ENCODE results near the gene PTCD1. TPM values are rescaled to one million over a fixed set of nuclear protein-coding genes. Genes with fewer than 3 reads are reported as not detected.

Gene PTCD1
- total and polyA plus RNA-seq, 2 experiments from 2014 or later = 2.8 to 5.2 TPM

DNA sequence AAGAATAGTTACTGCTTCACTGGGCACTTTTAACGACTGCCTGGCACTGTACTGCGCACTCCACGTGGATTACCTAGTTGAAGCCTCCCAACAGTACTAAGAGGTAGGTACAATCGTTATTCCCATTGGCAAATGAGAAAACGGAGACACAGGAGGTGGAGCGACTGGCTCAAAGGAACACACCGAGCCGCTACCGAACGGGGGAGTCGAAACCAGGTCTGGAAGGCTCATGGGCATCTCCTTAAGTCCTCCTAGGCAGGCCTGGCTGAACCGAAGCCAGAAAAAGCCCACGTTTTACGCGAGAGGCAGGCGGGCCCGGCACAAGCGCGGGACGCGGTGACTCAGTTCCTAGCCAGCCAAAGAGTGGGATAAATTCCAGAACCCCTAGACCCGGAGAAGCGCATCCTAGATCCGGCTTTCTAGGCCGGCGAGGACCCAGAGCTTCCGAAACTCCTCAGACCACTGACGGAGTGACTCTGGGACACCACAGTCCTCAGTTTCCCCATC, 30.7 kb downstream of the PTCD1 start:
- Histone ChIP-seq H3F3A (ENCODE audit: insufficient read depth) (peaks cover 27% of the 10 kb centered on the region), H3K4me2 (ENCODE audit: unreplicated experiment) (peak overlapping the region; percentile 100), H3K9me2 (ENCODE audit: insufficient read depth) (no peaks in the 10 kb centered on the region), H3K4me1 (ENCODE audit: insufficient read depth) (peaks cover 31% of the 10 kb centered on the region), H3K27me3 (replicated peaks; ENCODE audit: insufficient read depth) (no peaks in the 10 kb centered on the region), H2AFZ (peak overlapping the region; percentile 64), H3K9ac (peak overlapping the region; percentile 98), H3K36me3 (ENCODE audit: low read depth) (peaks cover 29% of the 10 kb centered on the region), H3K27ac (peak overlapping the region; percentile 96), H3K79me2 (ENCODE audit: insufficient read depth) (peaks cover 95% of the 10 kb centered on the region), H3K4me3 (peak overlapping the region; percentile 100), H4K20me1 (ENCODE audit: insufficient read depth) (0 out of 2 replicates have a peak, but pooled peaks cover 9% of the 10 kb centered on the region), H3K9me3 (ENCODE audit: low read depth) (no peaks in the 10 kb centered on the region)
- TF ChIP-seq EZH2 (IDR thresholded peaks at IDR 0.05; ENCODE audit: insufficient read depth, poor library complexity, severe bottlenecking) (no peak), EZH2phosphoT487 (IDR thresholded peaks at IDR 0.05; ENCODE audit: insufficient read depth, low read depth) (no peak)
- peak; percentile 97 for DNase-seq
- in situ Hi-C loops (cut with MboI) = no loop called here
- WGBS, 2 experiments (ENCODE audit: low coverage in 1 of 2, low lambda C conversion rate in 2 of 2, missing lambda C conversion rate in 2 of 2) = 1% methylated on average over 26 to 28 of the region's 28 CpGs

GRCh38 chr7:99406557-99406956, 32.0 kb downstream of the PTCD1 start:
- H3K79me2 ChIP-seq (ENCODE audit: insufficient read depth) = peaks cover 94% of the 10 kb centered on the region
- H3K9me2 ChIP-seq (ENCODE audit: insufficient read depth) = no peaks in the 10 kb centered on the region
- H3K27ac ChIP-seq = no peak overlapping the region
- no peaks in the 10 kb centered on the region for H3K27me3 ChIP-seq (replicated peaks; ENCODE audit: insufficient read depth)
- TF ChIP-seq EZH2 (IDR thresholded peaks at IDR 0.05; ENCODE audit: insufficient read depth, poor library complexity, severe bottlenecking) = no peak
- no peak for TF ChIP-seq EZH2phosphoT487 (IDR thresholded peaks at IDR 0.05; ENCODE audit: insufficient read depth, low read depth)
- no peaks in the 10 kb centered on the region for H3K9me3 ChIP-seq (ENCODE audit: low read depth)
- in situ Hi-C loops (cut with MboI) = no loop called here
- H3F3A ChIP-seq (ENCODE audit: insufficient read depth) = peaks cover 27% of the 10 kb centered on the region
- no peak for DNase-seq
- 94 to 100% methylated on average over 1 of the region's 1 CpG for WGBS, 2 experiments (ENCODE audit: low coverage in 1 of 2, low lambda C conversion rate in 2 of 2, missing lambda C conversion rate in 2 of 2)
- peaks cover 31% of the 10 kb centered on the region for H3K4me1 ChIP-seq (ENCODE audit: insufficient read depth)
- no peak overlapping the region for H2AFZ ChIP-seq
- peak overlapping the region; percentile 100 for H3K4me2 ChIP-seq (ENCODE audit: unreplicated experiment)
- H4K20me1 ChIP-seq (ENCODE audit: insufficient read depth) = 0 out of 2 replicates have a peak, but pooled peaks cover 9% of the 10 kb centered on the region
- H3K9ac ChIP-seq = peak overlapping the region; percentile 98
- H3K36me3 ChIP-seq (ENCODE audit: low read depth) = peaks cover 31% of the 10 kb centered on the region
- H3K4me3 ChIP-seq = peak overlapping the region; percentile 100

GRCh38 chr7:99404977-99405320, 33.6 kb downstream of the PTCD1 start:
- no peak overlapping the region for H3K27ac ChIP-seq
- H3K9ac ChIP-seq = no peak overlapping the region
- no peaks in the 10 kb centered on the region for H3K9me2 ChIP-seq (ENCODE audit: insufficient read depth)
- H4K20me1 ChIP-seq (ENCODE audit: insufficient read depth) = 0 out of 2 replicates have a peak, but pooled peaks cover 9% of the 10 kb centered on the region
- no peak overlapping the region for H3K4me2 ChIP-seq (ENCODE audit: unreplicated experiment)
- no peak overlapping the region for H3K4me3 ChIP-seq
- H3K36me3 ChIP-seq (ENCODE audit: low read depth) = peaks cover 31% of the 10 kb centered on the region
- peaks cover 16% of the 10 kb centered on the region for H3F3A ChIP-seq (ENCODE audit: insufficient read depth)
- no peak for TF ChIP-seq EZH2 (IDR thresholded peaks at IDR 0.05; ENCODE audit: insufficient read depth, poor library complexity, severe bottlenecking)
- no peak for TF ChIP-seq EZH2phosphoT487 (IDR thresholded peaks at IDR 0.05; ENCODE audit: insufficient read depth, low read depth)
- 90% methylated on average over 10 of the region's 10 CpGs for WGBS, 2 experiments (ENCODE audit: low coverage in 1 of 2, low lambda C conversion rate in 2 of 2, missing lambda C conversion rate in 2 of 2)
- peaks cover 89% of the 10 kb centered on the region for H3K79me2 ChIP-seq (ENCODE audit: insufficient read depth)
- no peak overlapping the region for H2AFZ ChIP-seq
- H3K4me1 ChIP-seq (ENCODE audit: insufficient read depth) = peaks cover 20% of the 10 kb centered on the region
- no peaks in the 10 kb centered on the region for H3K9me3 ChIP-seq (ENCODE audit: low read depth)
- DNase-seq = no peak
- in situ Hi-C loops (cut with MboI) = no loop called here
- H3K27me3 ChIP-seq (replicated peaks; ENCODE audit: insufficient read depth) = no peaks in the 10 kb centered on the region

GRCh38 chr7:99404235-99404976, 34.2 kb downstream of the PTCD1 start:
- Histone ChIP-seq H3K9ac (no peak overlapping the region; the same call in 1 of the 2 replicates), H3K79me2 (ENCODE audit: insufficient read depth) (peaks cover 84% of the 10 kb centered on the region)
- in situ Hi-C loops (cut with MboI) = no loop called here

More at GRCh38 chr7:99404235-99404976, 34.2 kb downstream of the PTCD1 start:
- Histone ChIP-seq H4K20me1 (ENCODE audit: insufficient read depth) (0 out of 2 replicates have a peak, but pooled peaks cover 9% of the 10 kb centered on the region), H3K27me3 (replicated peaks; ENCODE audit: insufficient read depth) (no peaks in the 10 kb centered on the region), H3K4me1 (ENCODE audit: insufficient read depth) (peaks cover 19% of the 10 kb centered on the region), H3K4me3 (no peak overlapping the region), H3F3A (ENCODE audit: insufficient read depth) (peaks cover 13% of the 10 kb centered on the region), H3K4me2 (ENCODE audit: unreplicated experiment) (no peak overlapping the region), H3K36me3 (ENCODE audit: low read depth) (peaks cover 32% of the 10 kb centered on the region), H3K9me2 (ENCODE audit: insufficient read depth) (no peaks in the 10 kb centered on the region), H3K9me3 (ENCODE audit: low read depth) (no peaks in the 10 kb centered on the region), H2AFZ (no peak overlapping the region), H3K27ac (no peak overlapping the region)
- 73 to 74% methylated on average over 17 to 18 of the region's 18 CpGs for WGBS, 2 experiments (ENCODE audit: low coverage in 1 of 2, low lambda C conversion rate in 2 of 2, missing lambda C conversion rate in 2 of 2)
- peak; percentile 77 for DNase-seq
- TF ChIP-seq EZH2phosphoT487 (IDR thresholded peaks at IDR 0.05; ENCODE audit: insufficient read depth, low read depth) (no peak), EZH2 (IDR thresholded peaks at IDR 0.05; ENCODE audit: insufficient read depth, poor library complexity, severe bottlenecking) (no peak)

Data from GM23248 (cell line).